RWPE2 (cell line): ENCODE data around the gene NEU1.

Experiments used
- ATAC-seq: fragments of 200-7000 bp; cut with Tn5 transposase; 3 replicates; pipeline ENCODE4 v1.9.1; 2021; ENCODE audit warnings: low read depth
- DNase-seq: peaks from one replicate; pipeline ENCODE4 v3.0.0-alpha.2; 2020; ENCODE audit warnings: low spot score
- H3K27ac ChIP-seq: fragments of 450-650 bp; 2 replicates; pipeline ENCODE4 v1.5.1; 2017; ENCODE audit warnings: mild to moderate bottlenecking; ENCODE audit not compliant: poor library complexity, severe bottlenecking
- H3K27me3 ChIP-seq: fragments of 250-450 bp; sonication (Bioruptor Pico); 2 replicates; pipeline ENCODE4 v1.5.1; 2021; ENCODE audit warnings: mild to moderate bottlenecking, moderate library complexity; ENCODE audit not compliant: insufficient read depth, poor library complexity, severe bottlenecking
- H3K36me3 ChIP-seq: fragments of 250-450 bp; sonication (Bioruptor Pico); 2 replicates; pipeline ENCODE4 v1.5.1; 2020; ENCODE audit warnings: low read depth, mild to moderate bottlenecking, moderate library complexity
- H3K4me1 ChIP-seq: fragments of 250-450 bp; sonication (Bioruptor Pico); 2 replicates; pipeline ENCODE4 v1.5.1; 2021; ENCODE audit warnings: mild to moderate bottlenecking, moderate library complexity; ENCODE audit not compliant: insufficient read depth, poor library complexity, severe bottlenecking
- H3K4me3 ChIP-seq: fragments of 250-450 bp; sonication (Bioruptor Pico); 2 replicates; pipeline ENCODE4 v1.5.1; 2021; ENCODE audit warnings: mild to moderate bottlenecking, moderate library complexity; ENCODE audit not compliant: severe bottlenecking
- H3K9me3 ChIP-seq: fragments of 250-450 bp; sonication (Bioruptor Pico); 2 replicates; pipeline ENCODE4 v1.5.1; 2021; ENCODE audit warnings: mild to moderate bottlenecking, moderate library complexity; ENCODE audit not compliant: severe bottlenecking
- CTCF ChIP-seq: fragments of 450-650 bp; IDR thresholded peaks from one replicate; pipeline ENCODE4 v1.5.1; 2017; ENCODE audit warnings: mild to moderate bottlenecking, moderate library complexity; ENCODE audit not compliant: poor library complexity, severe bottlenecking

The NEU1 gene

DNA sequence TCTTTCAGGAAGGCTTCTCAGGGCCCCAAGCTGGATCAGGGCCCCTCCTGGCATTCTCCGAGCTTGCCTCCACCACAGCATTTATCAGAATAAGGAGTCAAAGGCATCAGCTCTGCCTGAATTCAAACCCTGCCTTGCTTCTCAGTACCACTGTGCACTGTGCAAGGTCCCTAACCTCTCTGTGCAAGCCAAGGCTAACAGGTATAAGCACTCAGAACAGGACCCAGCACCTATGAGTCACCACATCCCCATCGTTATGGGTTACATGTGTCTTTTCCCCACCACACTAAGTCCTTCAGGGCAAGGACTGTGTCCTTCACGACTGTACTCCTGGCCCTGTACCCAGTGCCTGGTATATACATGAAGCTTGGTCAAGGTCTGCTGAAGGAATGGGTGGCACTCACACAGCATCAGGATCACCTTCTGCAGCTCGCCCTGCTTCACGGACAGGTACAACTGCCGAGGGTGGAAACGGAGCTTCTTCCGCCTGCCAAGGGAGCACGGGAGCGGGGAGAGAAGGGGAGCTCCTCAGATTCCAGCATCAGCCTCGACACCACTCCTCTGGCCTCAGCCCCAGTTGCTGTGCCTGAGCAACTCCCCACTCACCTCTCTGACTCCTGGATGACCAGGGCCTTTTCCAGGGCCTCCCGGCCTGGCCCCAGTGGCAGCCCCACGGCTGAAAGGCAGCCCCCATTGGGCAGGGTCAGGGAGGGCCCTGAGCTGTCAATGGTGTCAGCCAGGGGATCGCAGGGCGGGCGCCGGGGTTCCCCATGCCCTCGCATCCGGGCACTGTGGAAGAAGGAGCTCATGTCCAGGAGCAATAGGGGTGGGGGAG lies 24.8 kb upstream of the NEU1 start:
- ATAC-seq (0 out of 3 replicates have a peak, but pooled peaks have one; percentile 17), DNase-seq (no peak)
- Histone ChIP-seq H3K36me3 (peaks cover 82% of the 10 kb centered on the region), H3K9me3 (no peaks in the 10 kb centered on the region), H3K27ac (no peak overlapping the region), H3K27me3 (no peaks in the 10 kb centered on the region), H3K4me1 (no peaks in the 10 kb centered on the region), H3K4me3 (no peak overlapping the region)
- TF ChIP-seq CTCF, result no peak

DNA sequence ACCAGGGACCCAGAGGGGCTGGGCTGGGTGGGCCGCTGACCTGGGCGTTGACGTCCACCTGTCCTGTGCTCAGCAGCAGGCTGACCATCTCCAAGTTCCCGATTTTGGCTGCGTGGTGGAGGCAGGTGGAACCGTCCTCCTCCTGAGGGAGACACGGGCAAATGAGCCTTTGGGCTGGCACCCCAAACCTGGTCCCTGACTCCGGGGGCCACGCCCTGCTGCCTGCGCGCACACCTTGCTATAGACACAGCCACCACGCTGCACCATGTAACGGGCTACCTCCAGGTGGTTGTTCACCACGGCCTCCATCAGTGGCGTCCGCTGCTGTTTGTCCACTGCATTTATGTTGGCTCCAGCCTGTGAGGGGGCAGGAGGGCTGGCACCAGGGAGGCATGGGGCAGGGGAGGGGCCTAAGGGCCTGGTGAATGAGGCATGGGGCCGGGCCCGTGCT lies 23.9 kb upstream of the NEU1 start:
- no peak overlapping the region for H3K4me3 ChIP-seq
- H3K27ac ChIP-seq, result no peak overlapping the region
- ATAC-seq, result no peak
- H3K36me3 ChIP-seq, result peaks cover 82% of the 10 kb centered on the region
- DNase-seq, result no peak
- TF ChIP-seq CTCF, result no peak
- H3K4me1 ChIP-seq, result no peaks in the 10 kb centered on the region
- H3K27me3 ChIP-seq, result no peaks in the 10 kb centered on the region
- no peaks in the 10 kb centered on the region for H3K9me3 ChIP-seq

DNA sequence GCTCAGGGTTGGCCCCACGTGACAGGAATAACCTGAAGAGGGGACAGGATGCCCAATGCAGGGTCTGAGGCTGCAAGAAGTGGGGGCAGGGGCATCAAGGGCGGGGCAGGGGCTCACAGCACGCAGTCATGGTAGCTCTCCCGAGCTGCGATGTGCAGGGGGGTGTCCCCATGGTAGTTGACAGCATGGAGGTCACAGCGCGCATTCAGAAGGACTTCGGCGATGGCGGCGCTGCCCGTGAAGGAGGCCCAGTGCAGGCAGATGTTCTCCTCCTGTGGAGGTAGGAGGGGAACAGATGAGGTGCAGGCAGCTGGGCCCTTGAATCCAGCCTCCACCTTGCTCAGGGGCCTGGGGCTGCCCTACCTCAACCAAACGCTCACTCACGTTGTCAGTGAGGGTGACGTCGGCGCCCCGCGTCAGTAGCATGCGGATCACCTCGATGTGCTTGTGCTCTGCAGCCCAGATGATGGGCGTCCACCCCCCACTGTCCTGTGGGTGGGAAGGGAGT lies 22.0 kb upstream of the NEU1 start:
- Histone ChIP-seq H3K27ac (no peak overlapping the region), H3K9me3 (no peaks in the 10 kb centered on the region), H3K27me3 (no peaks in the 10 kb centered on the region), H3K4me3 (no peak overlapping the region), H3K36me3 (peaks cover 83% of the 10 kb centered on the region), H3K4me1 (no peaks in the 10 kb centered on the region)
- no peak for TF ChIP-seq CTCF
- DNase-seq, result no peak
- no peak for ATAC-seq

DNA sequence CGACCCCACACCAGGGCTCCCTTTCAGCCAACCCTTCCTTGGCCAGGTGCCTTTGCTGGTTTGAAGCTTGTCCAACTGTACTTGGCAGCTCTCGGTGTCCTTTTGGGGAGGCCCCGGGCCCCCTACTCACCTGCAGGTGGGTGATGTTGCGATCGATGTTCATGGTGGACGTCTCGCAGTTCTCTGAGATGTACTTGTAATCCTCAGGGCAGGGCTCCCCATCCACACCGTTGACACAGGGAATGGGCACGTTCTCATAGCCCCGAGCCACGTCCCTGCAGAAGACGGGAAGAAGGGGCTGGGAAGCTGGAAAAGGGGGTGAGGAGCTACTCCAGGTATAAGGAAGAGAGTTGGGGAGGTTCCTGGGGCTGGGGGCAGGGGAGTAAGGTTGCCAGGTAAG lies 21.1 kb upstream of the NEU1 start:
- H3K27ac ChIP-seq, result no peak overlapping the region
- no peaks in the 10 kb centered on the region for H3K4me1 ChIP-seq
- H3K9me3 ChIP-seq, result no peaks in the 10 kb centered on the region
- no peak for TF ChIP-seq CTCF
- ATAC-seq (no peak), DNase-seq (no peak)
- H3K36me3 ChIP-seq, result peaks cover 74% of the 10 kb centered on the region
- H3K27me3 ChIP-seq, result no peaks in the 10 kb centered on the region
- no peak overlapping the region for H3K4me3 ChIP-seq

DNA sequence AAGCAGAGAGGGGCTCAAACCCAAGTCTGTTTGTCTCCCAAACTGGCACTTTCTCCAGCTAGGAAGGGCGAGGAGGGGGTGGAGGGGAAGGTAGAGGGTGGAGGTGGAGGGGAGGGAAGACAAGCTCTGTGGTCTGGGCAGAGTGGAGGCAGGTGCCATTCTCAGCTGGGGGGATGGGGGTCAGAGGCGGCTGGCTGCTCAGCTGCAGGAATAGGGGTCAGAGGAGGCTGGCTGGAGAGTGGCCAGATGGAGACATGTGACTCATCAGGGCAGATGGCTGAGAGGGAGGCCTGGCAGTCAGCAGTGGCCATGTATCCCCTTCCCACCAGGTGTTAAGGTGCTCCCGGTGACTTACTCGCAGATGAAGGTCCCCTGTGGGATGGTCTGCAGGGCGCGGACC lies 19.7 kb upstream of the NEU1 start:
- ATAC-seq (no peak), DNase-seq (no peak)
- no peak for TF ChIP-seq CTCF
- no peaks in the 10 kb centered on the region for H3K27me3 ChIP-seq
- H3K9me3 ChIP-seq, result no peaks in the 10 kb centered on the region
- no peaks in the 10 kb centered on the region for H3K4me1 ChIP-seq
- H3K4me3 ChIP-seq, result no peak overlapping the region
- H3K27ac ChIP-seq, result no peak overlapping the region
- H3K36me3 ChIP-seq, result peaks cover 60% of the 10 kb centered on the region
